ENCODE measurements around the gene SNX32.

The SNX32 gene

DNA sequence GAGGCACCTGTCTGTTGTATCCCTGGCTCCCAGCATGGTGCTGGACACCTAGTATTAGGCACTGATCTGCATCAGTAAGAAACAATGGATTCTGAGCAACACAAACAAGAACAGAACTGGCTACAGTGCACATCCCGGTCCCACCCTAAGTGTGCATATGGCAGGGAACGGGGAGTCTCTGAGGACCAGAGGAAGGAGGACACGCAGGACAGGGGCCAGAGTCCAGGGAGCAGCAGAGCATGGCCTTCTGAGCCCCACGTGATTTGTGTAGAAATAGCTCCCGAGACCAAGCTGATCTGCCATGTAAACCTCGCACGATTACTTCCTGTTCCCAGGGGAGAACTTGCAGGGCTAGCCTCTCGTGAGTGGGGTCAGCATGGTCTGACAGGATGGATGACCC lies 12.7 kb upstream of the SNX32 start:
- no peak overlapping the region for H3K27ac ChIP-seq (ENCODE audit: extremely low read depth, low read depth, low read length)
- CTCF ChIA-PET = interaction anchor here (1.2 kb wide), 1 partner anchor 38 kb away, joined by 7 read pairs; no protein-coding TSS in a partner anchor
- no peaks in the 10 kb centered on the region for H3K9me3 ChIP-seq (ENCODE audit: control insufficient read depth, insufficient read depth, low read depth, low read length)
- TF ChIP-seq MEIS1 (CRISPR knock-in tag; IDR thresholded peaks at IDR 0.05; ENCODE audit: borderline replicate concordance) (no peak), ZNF776 (tag by site-specific recombination; IDR thresholded peaks at IDR 0.05; ENCODE audit: borderline replicate concordance) (no peak), ZNF132 (tag by site-specific recombination; IDR thresholded peaks at IDR 0.05; ENCODE audit: borderline replicate concordance) (no peak), ZNF701 (tag by site-specific recombination; IDR thresholded peaks at IDR 0.05) (no peak), KLF7 (tag by site-specific recombination; IDR thresholded peaks at IDR 0.05; ENCODE audit: borderline replicate concordance) (no peak), OVOL3 (tag by site-specific recombination; IDR thresholded peaks at IDR 0.05) (no peak), ZNF501 (tag by site-specific recombination; IDR thresholded peaks at IDR 0.05) (no peak), ZNF169 (tag by site-specific recombination; IDR thresholded peaks at IDR 0.05) (no peak), ZNF621 (tag by site-specific recombination; IDR thresholded peaks at IDR 0.05) (no peak), ZNF2 (tag by site-specific recombination; IDR thresholded peaks at IDR 0.05) (no peak), ZNF354C (tag by site-specific recombination; IDR thresholded peaks at IDR 0.05; ENCODE audit: borderline replicate concordance, low read depth) (no peak)
- TF ChIP-seq, protein P1, sequence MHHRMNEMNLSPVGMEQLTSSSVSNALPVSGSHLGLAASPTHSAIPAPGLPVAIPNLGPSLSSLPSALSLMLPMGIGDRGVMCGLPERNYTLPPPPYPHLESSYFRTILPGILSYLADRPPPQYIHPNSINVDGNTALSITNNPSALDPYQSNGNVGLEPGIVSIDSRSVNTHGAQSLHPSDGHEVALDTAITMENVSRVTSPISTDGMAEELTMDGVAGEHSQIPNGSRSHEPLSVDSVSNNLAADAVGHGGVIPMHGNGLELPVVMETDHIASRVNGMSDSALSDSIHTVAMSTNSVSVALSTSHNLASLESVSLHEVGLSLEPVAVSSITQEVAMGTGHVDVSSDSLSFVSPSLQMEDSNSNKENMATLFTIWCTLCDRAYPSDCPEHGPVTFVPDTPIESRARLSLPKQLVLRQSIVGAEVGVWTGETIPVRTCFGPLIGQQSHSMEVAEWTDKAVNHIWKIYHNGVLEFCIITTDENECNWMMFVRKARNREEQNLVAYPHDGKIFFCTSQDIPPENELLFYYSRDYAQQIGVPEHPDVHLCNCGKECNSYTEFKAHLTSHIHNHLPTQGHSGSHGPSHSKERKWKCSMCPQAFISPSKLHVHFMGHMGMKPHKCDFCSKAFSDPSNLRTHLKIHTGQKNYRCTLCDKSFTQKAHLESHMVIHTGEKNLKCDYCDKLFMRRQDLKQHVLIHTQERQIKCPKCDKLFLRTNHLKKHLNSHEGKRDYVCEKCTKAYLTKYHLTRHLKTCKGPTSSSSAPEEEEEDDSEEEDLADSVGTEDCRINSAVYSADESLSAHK (tag by site-specific recombination; IDR thresholded peaks at IDR 0.05) = no peak
- TF ChIP-seq, protein P2, sequence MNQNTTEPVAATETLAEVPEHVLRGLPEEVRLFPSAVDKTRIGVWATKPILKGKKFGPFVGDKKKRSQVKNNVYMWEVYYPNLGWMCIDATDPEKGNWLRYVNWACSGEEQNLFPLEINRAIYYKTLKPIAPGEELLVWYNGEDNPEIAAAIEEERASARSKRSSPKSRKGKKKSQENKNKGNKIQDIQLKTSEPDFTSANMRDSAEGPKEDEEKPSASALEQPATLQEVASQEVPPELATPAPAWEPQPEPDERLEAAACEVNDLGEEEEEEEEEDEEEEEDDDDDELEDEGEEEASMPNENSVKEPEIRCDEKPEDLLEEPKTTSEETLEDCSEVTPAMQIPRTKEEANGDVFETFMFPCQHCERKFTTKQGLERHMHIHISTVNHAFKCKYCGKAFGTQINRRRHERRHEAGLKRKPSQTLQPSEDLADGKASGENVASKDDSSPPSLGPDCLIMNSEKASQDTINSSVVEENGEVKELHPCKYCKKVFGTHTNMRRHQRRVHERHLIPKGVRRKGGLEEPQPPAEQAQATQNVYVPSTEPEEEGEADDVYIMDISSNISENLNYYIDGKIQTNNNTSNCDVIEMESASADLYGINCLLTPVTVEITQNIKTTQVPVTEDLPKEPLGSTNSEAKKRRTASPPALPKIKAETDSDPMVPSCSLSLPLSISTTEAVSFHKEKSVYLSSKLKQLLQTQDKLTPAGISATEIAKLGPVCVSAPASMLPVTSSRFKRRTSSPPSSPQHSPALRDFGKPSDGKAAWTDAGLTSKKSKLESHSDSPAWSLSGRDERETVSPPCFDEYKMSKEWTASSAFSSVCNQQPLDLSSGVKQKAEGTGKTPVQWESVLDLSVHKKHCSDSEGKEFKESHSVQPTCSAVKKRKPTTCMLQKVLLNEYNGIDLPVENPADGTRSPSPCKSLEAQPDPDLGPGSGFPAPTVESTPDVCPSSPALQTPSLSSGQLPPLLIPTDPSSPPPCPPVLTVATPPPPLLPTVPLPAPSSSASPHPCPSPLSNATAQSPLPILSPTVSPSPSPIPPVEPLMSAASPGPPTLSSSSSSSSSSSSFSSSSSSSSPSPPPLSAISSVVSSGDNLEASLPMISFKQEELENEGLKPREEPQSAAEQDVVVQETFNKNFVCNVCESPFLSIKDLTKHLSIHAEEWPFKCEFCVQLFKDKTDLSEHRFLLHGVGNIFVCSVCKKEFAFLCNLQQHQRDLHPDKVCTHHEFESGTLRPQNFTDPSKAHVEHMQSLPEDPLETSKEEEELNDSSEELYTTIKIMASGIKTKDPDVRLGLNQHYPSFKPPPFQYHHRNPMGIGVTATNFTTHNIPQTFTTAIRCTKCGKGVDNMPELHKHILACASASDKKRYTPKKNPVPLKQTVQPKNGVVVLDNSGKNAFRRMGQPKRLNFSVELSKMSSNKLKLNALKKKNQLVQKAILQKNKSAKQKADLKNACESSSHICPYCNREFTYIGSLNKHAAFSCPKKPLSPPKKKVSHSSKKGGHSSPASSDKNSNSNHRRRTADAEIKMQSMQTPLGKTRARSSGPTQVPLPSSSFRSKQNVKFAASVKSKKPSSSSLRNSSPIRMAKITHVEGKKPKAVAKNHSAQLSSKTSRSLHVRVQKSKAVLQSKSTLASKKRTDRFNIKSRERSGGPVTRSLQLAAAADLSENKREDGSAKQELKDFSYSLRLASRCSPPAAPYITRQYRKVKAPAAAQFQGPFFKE (tag by site-specific recombination; IDR thresholded peaks at IDR 0.05; ENCODE audit: borderline replicate concordance) = no peak
- TF ChIP-seq, protein P3, sequence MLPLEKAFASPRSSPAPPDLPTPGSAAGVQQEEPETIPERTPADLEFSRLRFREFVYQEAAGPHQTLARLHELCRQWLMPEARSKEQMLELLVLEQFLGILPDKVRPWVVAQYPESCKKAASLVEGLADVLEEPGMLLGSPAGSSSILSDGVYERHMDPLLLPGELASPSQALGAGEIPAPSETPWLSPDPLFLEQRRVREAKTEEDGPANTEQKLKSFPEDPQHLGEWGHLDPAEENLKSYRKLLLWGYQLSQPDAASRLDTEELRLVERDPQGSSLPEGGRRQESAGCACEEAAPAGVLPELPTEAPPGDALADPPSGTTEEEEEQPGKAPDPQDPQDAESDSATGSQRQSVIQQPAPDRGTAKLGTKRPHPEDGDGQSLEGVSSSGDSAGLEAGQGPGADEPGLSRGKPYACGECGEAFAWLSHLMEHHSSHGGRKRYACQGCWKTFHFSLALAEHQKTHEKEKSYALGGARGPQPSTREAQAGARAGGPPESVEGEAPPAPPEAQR (tag by site-specific recombination; IDR thresholded peaks at IDR 0.05) = no peak
- TF ChIP-seq, protein P4, sequence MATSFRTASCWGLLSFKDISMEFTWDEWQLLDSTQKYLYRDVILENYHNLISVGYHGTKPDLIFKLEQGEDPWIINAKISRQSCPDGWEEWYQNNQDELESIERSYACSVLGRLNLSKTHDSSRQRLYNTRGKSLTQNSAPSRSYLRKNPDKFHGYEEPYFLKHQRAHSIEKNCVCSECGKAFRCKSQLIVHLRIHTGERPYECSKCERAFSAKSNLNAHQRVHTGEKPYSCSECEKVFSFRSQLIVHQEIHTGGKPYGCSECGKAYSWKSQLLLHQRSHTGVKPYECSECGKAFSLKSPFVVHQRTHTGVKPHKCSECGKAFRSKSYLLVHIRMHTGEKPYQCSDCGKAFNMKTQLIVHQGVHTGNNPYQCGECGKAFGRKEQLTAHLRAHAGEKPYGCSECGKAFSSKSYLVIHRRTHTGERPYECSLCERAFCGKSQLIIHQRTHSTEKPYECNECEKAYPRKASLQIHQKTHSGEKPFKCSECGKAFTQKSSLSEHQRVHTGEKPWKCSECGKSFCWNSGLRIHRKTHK (tag by site-specific recombination; IDR thresholded peaks at IDR 0.05) = no peak
- H3K4me1 ChIP-seq (ENCODE audit: control insufficient read depth, insufficient read depth, low read length) = no peaks in the 10 kb centered on the region; the same call in 1 of the 2 replicates
- POLR2A ChIA-PET = no interaction called here
- no peaks in the 10 kb centered on the region for H3K36me3 ChIP-seq (ENCODE audit: control insufficient read depth in 2 of 2, insufficient read depth in 1 of 2, low read length in 2 of 2)
- no peak overlapping the region for H3K4me3 ChIP-seq (ENCODE audit: low read depth, low read length)

Measured in HEK293 (cell line).